Spleen (tissue), 7 donors: ENCODE data around the gene EPHB2.

Experiments
- POLR2A ChIP-seq, 3 donors: fragments of 450-650 bp; IDR thresholded peaks; one replicate each; pipeline ENCODE4 v1.5.1; 2017; ENCODE audit warnings: antibody characterized with exemption in 3 of 3, mild to moderate bottlenecking in 1 of 3
- POLR2AphosphoS5 ChIP-seq, 3 donors: sonication (generic); formaldehyde crosslinking; IDR thresholded peaks; one replicate each; pipeline ENCODE4 v1.5.1; 2017; ENCODE audit warnings: antibody characterized with exemption in 3 of 3
- TF ChIP-seq, protein P1 (sequence below), 11 experiments: fragments of 200-600 bp in 7 of 11; fragments of 450-650 bp in 4 of 11; sonication (generic) in 4 of 11; IDR thresholded peaks in 8 of 11; conservative IDR thresholded peaks in 3 of 11; 1 replicate in 7 of 11; 2 replicates in 4 of 11; pipeline versions ENCODE4 v1.4.0 to v1.8.0; 2016 to 2021; ENCODE audit warnings: antibody characterized with exemption in 11 of 11, inconsistent platforms in 4 of 11, mild to moderate bottlenecking in 1 of 11
- donor health status: DM: no; HTN: no; CAD: no; lungs with moderate emphysema.
- donor health status: DM: no; HTN: no; CAD: no.
- donor health status: DM: no; HTN: no; CAD: no.

DNA sequence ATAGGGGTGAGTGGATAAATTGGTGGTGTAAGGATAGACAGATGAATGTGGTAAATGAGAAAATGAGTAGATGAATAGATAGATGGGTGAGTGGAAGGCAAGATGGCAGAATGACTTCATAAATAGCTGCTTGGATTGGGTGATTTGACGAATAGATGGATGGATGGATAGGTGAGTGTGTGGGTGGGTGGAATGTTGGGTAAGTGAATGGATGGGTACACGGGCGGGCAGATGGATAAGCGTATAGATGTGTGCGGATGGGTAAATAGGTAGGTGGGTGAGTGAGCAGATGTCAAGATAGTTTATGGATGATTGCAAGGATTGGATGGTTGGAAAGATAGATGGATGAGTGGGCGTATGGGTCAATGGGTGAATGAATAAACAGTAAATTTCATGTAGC is 59.3 kb downstream of the EPHB2 start:
- TF ChIP-seq, protein P1, sequence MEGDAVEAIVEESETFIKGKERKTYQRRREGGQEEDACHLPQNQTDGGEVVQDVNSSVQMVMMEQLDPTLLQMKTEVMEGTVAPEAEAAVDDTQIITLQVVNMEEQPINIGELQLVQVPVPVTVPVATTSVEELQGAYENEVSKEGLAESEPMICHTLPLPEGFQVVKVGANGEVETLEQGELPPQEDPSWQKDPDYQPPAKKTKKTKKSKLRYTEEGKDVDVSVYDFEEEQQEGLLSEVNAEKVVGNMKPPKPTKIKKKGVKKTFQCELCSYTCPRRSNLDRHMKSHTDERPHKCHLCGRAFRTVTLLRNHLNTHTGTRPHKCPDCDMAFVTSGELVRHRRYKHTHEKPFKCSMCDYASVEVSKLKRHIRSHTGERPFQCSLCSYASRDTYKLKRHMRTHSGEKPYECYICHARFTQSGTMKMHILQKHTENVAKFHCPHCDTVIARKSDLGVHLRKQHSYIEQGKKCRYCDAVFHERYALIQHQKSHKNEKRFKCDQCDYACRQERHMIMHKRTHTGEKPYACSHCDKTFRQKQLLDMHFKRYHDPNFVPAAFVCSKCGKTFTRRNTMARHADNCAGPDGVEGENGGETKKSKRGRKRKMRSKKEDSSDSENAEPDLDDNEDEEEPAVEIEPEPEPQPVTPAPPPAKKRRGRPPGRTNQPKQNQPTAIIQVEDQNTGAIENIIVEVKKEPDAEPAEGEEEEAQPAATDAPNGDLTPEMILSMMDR (IDR thresholded peaks at IDR 0.05 in 8 of 11, conservative IDR thresholded peaks at IDR 0.05 in 3 of 11): no peak
- no peak for TF ChIP-seq POLR2A (IDR thresholded peaks at IDR 0.05)
- no peak for TF ChIP-seq POLR2AphosphoS5 (IDR thresholded peaks at IDR 0.05)
